Muscle layer of duodenum (tissue), 2 donors: ENCODE data around the gene UNC13B.
"Not testable (repeated sequence)": the region's sequence is repeated elsewhere in the genome, so short reads cannot be mapped to it uniquely, and the experiment has no call there.

Experiments used
- H3K27ac ChIP-seq: one replicate; pipeline ENCODE4 v1.7.0; 2013; ENCODE audit warnings: mild to moderate bottlenecking, low read length
- H3K27me3 ChIP-seq: one replicate; pipeline ENCODE4 v1.7.0; 2013; ENCODE audit warnings: low read depth, mild to moderate bottlenecking, control low read depth, low read length
- H3K36me3 ChIP-seq, 2 donors: one replicate each; pipeline ENCODE4 v1.7.0; 2013; ENCODE audit warnings: low read length in 2 of 2, control low read depth in 1 of 2, mild to moderate bottlenecking in 1 of 2; ENCODE audit not compliant: insufficient read depth in 2 of 2, control insufficient read depth in 1 of 2
- H3K4me1 ChIP-seq, 2 donors: one replicate each; pipeline ENCODE4 v1.7.0; 2013; ENCODE audit warnings: low read length in 2 of 2, mild to moderate bottlenecking in 2 of 2, control low read depth in 1 of 2, moderate library complexity in 1 of 2; ENCODE audit not compliant: insufficient read depth in 2 of 2, control insufficient read depth in 1 of 2
- H3K4me3 ChIP-seq, 2 donors: one replicate each; pipeline ENCODE4 v1.7.0; 2013; ENCODE audit warnings: low read length in 2 of 2, low read depth in 1 of 2, mild to moderate bottlenecking in 1 of 2
- H3K9me3 ChIP-seq, 2 donors: one replicate each; pipeline ENCODE4 v1.7.0; 2013; ENCODE audit warnings: low read length in 2 of 2, control low read depth in 1 of 2, mild to moderate bottlenecking in 1 of 2; ENCODE audit not compliant: control insufficient read depth in 1 of 2
- donor health status: healthy.

Gene UNC13B

DNA sequence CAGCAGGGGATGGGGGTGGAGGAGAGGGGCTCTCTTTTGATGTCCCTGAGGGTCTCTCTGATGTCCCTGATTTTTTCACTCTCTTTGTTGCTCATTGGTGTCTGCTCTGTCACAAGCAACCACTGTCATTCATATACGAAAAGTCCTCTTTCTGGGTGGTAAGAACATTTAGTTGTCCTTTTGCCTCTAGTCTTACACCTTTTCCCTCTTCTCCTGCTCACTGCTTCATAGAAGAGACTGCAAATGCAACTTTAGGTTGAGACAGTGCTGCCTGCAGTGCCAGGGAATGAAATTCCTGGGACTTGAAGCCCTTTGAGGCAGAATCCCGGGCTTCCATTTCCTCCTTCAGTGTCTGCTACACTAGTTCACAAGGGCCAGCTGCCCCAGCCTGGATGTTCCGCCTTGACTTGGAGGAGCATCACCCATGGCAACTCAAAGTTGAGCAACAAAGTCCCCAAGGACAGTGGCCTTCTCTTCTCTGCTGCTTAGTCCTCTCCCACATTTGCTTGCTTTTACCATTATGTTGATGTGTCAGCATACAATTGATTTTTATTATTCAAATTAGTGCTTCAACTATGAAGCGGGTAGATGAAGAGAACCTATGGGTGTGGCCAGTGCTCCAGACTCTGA is 233.4 kb downstream of the UNC13B start:
- no peak overlapping the region for H3K4me3 ChIP-seq
- no peaks in the 10 kb centered on the region for H3K27me3 ChIP-seq
- H3K4me1 ChIP-seq: no peaks in the 10 kb centered on the region
- H3K36me3 ChIP-seq: peaks cover 37 to 75% of the 10 kb centered on the region in 2 donors
- H3K9me3 ChIP-seq: no peaks in the 10 kb centered on the region
- H3K27ac ChIP-seq: no peak overlapping the region

DNA sequence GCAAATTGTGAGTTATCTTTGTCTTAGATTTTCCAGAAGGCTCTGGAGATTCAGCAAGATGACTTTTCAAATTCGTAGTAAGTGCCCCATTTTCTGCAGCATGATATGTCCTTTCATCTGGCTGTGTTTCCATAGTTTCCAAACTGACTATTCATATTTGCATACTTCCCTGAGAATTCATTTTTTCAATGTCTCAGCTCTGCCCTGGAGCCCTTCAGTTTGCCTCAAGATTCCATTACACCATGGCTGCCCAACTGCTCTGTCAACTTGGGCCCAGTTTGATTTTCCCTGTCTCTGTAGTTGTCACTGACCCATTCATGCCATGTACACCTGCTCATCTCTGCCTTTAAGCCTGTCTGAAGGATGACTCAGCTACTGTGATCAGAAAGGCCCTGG is 233.9 kb downstream of the UNC13B start:
- Histone ChIP-seq H3K9me3 (no peaks in the 10 kb centered on the region), H3K27me3 (no peaks in the 10 kb centered on the region), H3K4me1 (no peaks in the 10 kb centered on the region), H3K4me3 (no peak overlapping the region), H3K36me3 (peaks cover 37 to 75% of the 10 kb centered on the region in 2 donors), H3K27ac (no peak overlapping the region)

DNA sequence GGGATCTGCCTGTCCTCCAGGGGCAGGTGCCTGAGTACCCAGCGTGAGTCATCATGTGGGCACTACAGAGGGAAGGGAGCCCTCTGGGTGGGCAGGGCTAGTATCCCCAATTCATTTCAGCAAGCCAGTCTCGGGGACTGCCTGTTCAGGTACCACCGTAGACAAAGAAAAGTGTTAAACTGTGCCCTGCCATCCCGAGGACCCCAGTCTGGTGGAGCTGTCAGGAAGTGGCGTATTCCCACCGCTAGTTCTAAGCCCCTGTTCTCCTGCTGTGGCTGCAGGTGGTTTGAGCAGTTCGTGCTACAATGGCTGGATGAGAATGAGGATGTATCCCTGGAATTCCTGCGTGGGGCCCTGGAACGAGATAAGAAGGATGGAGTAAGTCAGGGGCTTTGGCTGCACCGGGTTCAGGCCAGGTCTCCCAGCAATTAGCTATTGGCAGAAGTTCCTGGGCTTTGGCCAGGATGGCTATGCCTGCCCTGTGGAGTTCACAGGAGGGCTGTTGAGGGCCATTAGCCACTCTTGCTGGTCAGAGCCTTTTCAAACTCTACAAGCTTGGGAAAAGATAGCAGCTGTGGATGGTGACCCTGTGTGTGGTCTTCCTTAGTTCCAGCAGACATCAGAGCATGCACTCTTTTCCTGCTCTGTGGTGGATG is 234.9 kb downstream of the UNC13B start:
- H3K27ac ChIP-seq: no peak overlapping the region
- no peaks in the 10 kb centered on the region for H3K4me1 ChIP-seq
- H3K4me3 ChIP-seq: no peak overlapping the region
- peaks cover 34 to 75% of the 10 kb centered on the region in 2 donors for H3K36me3 ChIP-seq
- no peaks in the 10 kb centered on the region for H3K9me3 ChIP-seq
- no peaks in the 10 kb centered on the region for H3K27me3 ChIP-seq

DNA sequence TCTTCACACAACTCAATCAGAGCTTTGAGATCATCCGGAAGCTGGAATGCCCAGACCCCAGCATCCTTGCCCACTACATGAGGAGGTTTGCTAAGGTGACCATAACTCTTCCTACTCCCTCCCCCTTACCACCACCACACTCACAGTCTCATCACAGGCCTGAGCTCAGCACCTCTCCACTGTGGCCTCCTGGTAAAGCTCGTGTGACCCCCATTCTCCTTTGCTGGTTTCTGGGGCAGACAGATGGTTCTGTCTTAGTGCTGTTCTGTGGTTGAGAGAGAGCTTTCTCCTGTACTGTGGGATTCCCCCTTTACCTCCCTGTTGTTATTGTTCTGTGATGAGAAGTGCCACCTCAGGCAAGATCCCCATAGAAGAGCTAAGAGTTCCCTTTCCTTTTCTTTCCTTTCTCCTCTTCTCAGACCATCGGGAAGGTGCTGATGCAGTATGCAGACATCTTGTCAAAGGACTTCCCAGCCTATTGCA is 235.4 kb downstream of the UNC13B start:
- Histone ChIP-seq H3K4me1 (no peaks in the 10 kb centered on the region), H3K9me3 (no peaks in the 10 kb centered on the region), H3K4me3 (no peak overlapping the region), H3K27ac (no peak overlapping the region), H3K27me3 (no peaks in the 10 kb centered on the region), H3K36me3 (peaks cover 35 to 76% of the 10 kb centered on the region in 2 donors)

DNA sequence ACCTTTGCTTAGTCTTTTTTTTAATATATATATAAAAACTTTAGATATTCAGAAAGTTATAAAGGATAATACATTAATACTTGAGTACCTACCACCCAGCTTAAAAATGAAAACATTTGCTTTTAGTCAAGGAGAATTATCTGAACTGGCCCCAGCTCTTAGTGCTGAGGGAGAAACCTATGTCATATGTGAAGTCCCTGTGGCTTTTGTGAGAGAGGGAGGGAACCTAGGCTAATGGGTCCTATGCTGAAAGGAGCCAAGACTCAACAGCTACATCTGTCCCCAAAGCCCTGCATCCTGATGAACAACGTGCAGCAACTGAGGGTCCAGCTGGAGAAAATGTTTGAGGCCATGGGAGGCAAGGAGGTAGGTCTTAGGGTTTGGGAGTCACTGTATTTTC is 236.1 kb downstream of the UNC13B start:
- Histone ChIP-seq H3K4me3 (no peak overlapping the region), H3K27ac (no peak overlapping the region), H3K4me1 (no peaks in the 10 kb centered on the region), H3K9me3 (no peaks in the 10 kb centered on the region), H3K27me3 (no peaks in the 10 kb centered on the region), H3K36me3 (peaks cover 35 to 78% of the 10 kb centered on the region in 2 donors)

DNA sequence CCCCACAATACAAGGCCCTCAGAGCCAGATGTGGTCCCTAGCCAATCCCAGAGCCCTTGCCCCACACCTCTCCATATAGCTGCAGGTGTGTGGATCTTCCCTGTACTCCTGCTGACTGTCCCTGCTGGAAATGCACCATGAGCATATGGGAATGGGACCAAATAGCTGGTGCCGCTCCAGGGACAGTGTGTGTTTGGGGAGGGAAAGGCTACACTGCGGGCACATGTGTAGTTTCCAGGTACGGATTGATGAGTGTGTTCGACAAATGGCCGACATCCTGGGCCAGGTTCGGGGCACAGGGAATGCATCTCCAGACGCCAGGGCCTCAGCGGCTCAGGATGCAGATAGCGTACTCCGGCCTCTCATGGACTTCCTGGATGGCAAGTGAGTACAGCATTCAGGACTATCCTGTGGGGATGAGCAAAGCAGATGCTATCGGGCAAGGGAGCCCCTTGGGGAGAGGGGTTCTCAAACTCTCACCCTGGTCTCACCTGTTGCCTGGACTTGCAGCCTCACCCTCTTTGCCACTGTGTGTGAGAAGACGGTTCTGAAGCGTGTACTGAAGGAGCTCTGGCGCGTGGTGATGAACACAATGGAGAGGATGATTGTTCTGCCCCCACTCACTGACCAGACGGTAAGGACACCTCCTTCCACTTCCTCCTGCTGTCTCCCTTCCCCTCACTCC is 237.0 kb downstream of the UNC13B start:
- Histone ChIP-seq H3K27me3 (no peaks in the 10 kb centered on the region), H3K9me3 (no peaks in the 10 kb centered on the region), H3K4me3 (no peak overlapping the region), H3K27ac (no peak overlapping the region), H3K4me1 (no peaks in the 10 kb centered on the region), H3K36me3 (peaks cover 36 to 84% of the 10 kb centered on the region in 2 donors)

DNA sequence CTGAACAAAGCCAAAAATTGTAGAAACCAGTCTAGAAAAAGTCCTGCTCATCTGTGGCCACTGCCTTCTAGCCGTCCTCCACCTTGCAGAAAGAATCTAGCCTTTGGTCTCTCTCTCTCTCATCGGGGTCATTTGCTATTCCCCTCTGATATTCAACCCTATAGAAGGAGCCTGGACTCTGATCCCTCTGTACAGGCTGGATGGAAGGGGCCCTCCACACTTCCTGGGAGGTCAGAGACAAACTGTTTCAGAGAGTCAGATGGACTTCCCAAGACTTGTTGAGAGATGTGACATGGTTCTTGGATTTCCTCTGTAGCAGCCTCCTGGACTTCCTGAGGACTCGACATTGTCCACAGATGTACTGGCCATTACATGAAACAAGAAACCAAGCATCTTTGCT is 243.1 kb downstream of the UNC13B start:
- Histone ChIP-seq H3K27me3 (no peaks in the 10 kb centered on the region), H3K4me3 (no peak overlapping the region), H3K9me3 (no peaks in the 10 kb centered on the region), H3K36me3 (peaks cover 22 to 51% of the 10 kb centered on the region in 2 donors), H3K27ac (no peak overlapping the region), H3K4me1 (no peaks in the 10 kb centered on the region)

DNA sequence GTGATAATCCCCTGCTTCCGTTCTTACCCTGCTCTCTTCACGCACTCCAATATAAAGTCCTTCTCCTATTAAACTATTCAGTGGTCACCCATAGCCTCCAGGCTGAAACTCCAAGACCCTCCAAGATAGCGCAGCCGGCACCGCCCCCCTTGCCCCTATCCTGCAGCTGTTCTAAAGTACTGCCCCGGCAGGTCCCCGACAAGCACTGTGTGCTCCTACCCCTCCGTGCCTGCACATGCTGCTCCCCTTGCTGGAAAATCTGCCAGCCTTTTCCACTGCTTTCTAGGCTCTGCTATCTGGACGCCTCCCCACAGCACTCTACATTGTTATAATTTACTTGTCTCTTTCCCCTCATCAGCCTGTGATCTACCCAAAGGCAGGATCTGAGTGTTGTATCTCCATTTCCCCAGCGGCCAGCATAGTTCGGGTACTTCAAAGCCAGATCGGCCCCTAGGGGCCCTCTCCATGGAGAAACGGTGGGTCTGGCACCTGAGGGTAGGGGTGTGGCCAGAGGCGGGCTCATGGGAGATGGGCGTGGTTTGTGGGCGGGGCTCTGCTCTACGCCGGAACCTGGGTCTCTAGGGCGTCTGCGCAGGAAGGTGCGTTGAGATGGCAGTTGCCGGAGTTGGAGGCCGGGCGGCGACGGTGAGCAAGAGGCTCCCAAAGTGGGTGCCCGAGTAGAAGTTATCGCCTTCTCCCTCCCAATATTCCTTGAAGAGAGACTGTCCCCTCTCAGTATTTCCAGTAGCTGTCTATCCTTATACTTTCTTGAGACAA is 244.6 kb downstream of the UNC13B start:
- Histone ChIP-seq H3K27me3 (no peaks in the 10 kb centered on the region), H3K36me3 (peaks cover 10 to 36% of the 10 kb centered on the region in 2 donors), H3K27ac (no peak overlapping the region), H3K4me1 (no peaks in the 10 kb centered on the region), H3K9me3 (no peaks in the 10 kb centered on the region), H3K4me3 (no peak overlapping the region)

DNA sequence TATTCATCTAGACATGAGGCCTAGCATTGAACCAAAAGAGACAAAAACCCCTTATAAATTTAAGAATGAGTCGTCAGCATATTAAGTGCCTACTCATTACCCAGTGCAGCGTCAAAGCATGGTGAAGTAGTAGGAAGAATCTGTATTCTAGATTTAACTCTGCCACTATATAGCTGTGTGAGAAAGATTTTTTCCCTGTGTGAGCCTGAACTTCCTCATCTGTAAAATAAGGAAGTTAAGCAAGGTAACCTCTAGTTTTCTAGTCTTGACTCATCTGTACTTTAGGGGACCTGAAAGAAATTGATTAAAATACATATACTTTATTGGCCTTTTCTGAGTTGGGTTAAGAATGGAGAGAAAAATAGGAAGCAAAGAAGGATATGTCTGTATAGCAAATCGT is 246.0 kb downstream of the UNC13B start:
- Histone ChIP-seq H3K36me3 (peaks cover 4 to 25% of the 10 kb centered on the region in 2 donors), H3K4me1 (no peaks in the 10 kb centered on the region), H3K27me3 (no peaks in the 10 kb centered on the region), H3K27ac (no peak overlapping the region), H3K4me3 (no peak overlapping the region), H3K9me3 (no peaks in the 10 kb centered on the region)

DNA sequence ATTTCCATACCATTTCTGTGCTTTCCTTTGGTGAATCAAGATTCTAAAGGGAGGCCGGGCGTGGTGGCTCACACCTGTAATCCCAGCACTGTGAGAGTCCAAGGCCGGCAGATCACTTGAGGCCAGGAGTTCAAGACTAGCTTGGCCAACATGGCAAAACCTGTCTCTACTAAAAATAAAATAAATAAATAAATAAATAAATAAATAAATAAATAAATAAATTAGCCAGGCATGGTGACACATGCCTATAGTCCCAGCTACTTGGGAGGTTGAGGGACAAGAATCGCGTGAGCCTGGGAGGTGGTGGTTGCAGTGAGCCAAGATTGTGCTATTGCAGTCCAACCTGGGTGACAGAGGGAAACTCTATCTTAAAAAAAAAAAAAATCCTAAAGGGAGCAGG is 247.6 kb downstream of the UNC13B start:
- H3K27ac ChIP-seq, H3K4me3 ChIP-seq: not testable (repeated sequence)

DNA sequence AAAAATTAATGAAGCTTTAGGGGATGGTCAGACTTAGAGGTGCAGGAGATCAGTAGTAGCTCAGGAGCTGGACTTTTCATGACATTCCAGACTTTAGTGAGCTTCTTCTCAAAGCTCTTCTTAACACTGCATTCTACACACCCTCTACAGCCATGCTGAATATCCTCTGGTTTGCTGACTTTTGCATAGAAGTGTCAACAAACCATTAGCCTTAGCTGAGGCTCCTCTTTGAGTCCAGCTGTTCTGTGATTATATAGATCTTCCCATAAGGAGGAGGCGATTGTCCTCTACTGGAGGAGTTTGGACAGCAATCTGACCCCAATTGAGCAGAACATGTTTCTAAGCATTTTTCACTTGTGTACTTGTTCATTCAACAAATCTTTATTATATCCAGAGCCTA is 253.1 kb downstream of the UNC13B start:
- no peaks in the 10 kb centered on the region for H3K4me1 ChIP-seq
- peaks cover 4% of the 10 kb centered on the region for H3K27me3 ChIP-seq
- no peak overlapping the region for H3K4me3 ChIP-seq
- H3K9me3 ChIP-seq: no peaks in the 10 kb centered on the region
- no peak overlapping the region for H3K27ac ChIP-seq
- H3K36me3 ChIP-seq: no peaks in the 10 kb centered on the region

More for the DNA sequence above, 247.6 kb downstream of the UNC13B start:
- not testable (repeated sequence) for H3K4me1 ChIP-seq, H3K27me3 ChIP-seq, H3K36me3 ChIP-seq, H3K9me3 ChIP-seq
